NCI-H1417 treated with DMSO at 0.1 percent for 48 hours (cell line): ENCODE results near the gene DAZAP1.

ENCODE experiments used
- DNase-seq: peaks from one replicate; lab custom pipeline; 2025; lab: John Stamatoyannopoulos, UW

Gene DAZAP1

GRCh38 chr19:1445185-1445931 is 38.0 kb downstream of the DAZAP1 start:
- DNase-seq = no peak

- DNase-seq = no peak
These were observed 38.7 kb downstream of the DAZAP1 start for GRCh38 chr19:1445932-1446712.

GRCh38 chr19:1446713-1447481 is 39.5 kb downstream of the DAZAP1 start:
- DNase-seq = no peak

GRCh38 chr19:1447504-1447903 is 40.1 kb downstream of the DAZAP1 start:
- no peak for DNase-seq

- DNase-seq = no peak
These were observed 40.6 kb downstream of the DAZAP1 start for GRCh38 chr19:1447944-1448343.

GRCh38 chr19:1449467-1450442 is 42.4 kb downstream of the DAZAP1 start, which contains the start of gene APC2:
Gene APC2 (plus strand): TSS chr19:1450121. CDS start chr19:1453002, 2,881 bp downstream.
- DNase-seq = peak; percentile 80

GRCh38 chr19:1450735-1451731 is 43.6 kb downstream of the DAZAP1 start:
- no peak for DNase-seq

GRCh38 chr19:1451916-1452801 is 44.8 kb downstream of the DAZAP1 start:
- DNase-seq = no peak

GRCh38 chr19:1452802-1453524 is 45.6 kb downstream of the DAZAP1 start:
- DNase-seq = no peak

- DNase-seq = no peak
These were observed 46.4 kb downstream of the DAZAP1 start for GRCh38 chr19:1453525-1454364.

GRCh38 chr19:1455002-1455335 is 47.6 kb downstream of the DAZAP1 start:
- no peak for DNase-seq

- no peak for DNase-seq
These were observed 48.1 kb downstream of the DAZAP1 start for GRCh38 chr19:1455336-1456120.

GRCh38 chr19:1456121-1456900 is 48.9 kb downstream of the DAZAP1 start:
- DNase-seq = no peak

- no peak for DNase-seq
These were observed 49.8 kb downstream of the DAZAP1 start for GRCh38 chr19:1457031-1457739.

- DNase-seq = no peak
These were observed 50.5 kb downstream of the DAZAP1 start for GRCh38 chr19:1457892-1458291.
